Left ventricle myocardium inferior (tissue), 1 donor: ENCODE results near the gene EEFSEC. TPM values are rescaled to one million over a fixed set of nuclear protein-coding genes. Genes with fewer than 3 reads are reported as not detected.

Experiments used
- DNase-seq: peaks from one replicate; pipeline ENCODE4 v3.0.0-alpha.2; 2020
- H3K27ac ChIP-seq: fragments of 200-600 bp; replicated peaks from 2 replicates; pipeline ENCODE4 v1.8.0; 2021
- H3K27me3 ChIP-seq: fragments of 200-600 bp; 2 replicates; pipeline ENCODE4 v1.8.0; 2021; ENCODE audit warnings: low read depth
- H3K36me3 ChIP-seq: fragments of 200-600 bp; 2 replicates; pipeline ENCODE4 v1.8.0; 2021
- H3K4me1 ChIP-seq: fragments of 200-600 bp; 2 replicates; pipeline ENCODE4 v1.8.0; 2021
- H3K4me3 ChIP-seq: fragments of 200-600 bp; 2 replicates; pipeline ENCODE4 v1.8.0; 2021; ENCODE audit warnings: mild to moderate bottlenecking, moderate library complexity
- H3K9me3 ChIP-seq: fragments of 200-600 bp; replicated peaks from 2 replicates; pipeline ENCODE4 v1.8.0; 2021
- CTCF ChIP-seq: fragments of 200-600 bp; IDR thresholded peaks from 2 replicates; pipeline ENCODE4 v1.8.0; 2021; ENCODE audit warnings: antibody characterized with exemption, mild to moderate bottlenecking, borderline replicate concordance
- intact Hi-C: fragments of 100-400 bp; cut with micrococcal nuclease; formaldehyde crosslinking; loops from one replicate; pipeline ENCODE4 v1.11.0; 2022
- total RNA-seq: library from RNA; stranded (reverse); fragmentation: NEBNext Ultra II Directional; extraction: Animal tissue kit (Norgen Biotek cat#: 25700); gene quantifications from one replicate; pipeline ENCODE4 v1.2.1, GENCODE V29; 2021
- donor health status: DM: no; HTN: yes; CAD: no; lungs with severe emphysema.

Gene EEFSEC
- total RNA-seq, 1 donor from 2014 or later: 23.7 TPM

- H3K4me3 ChIP-seq: no peak overlapping the region
- H3K4me1 ChIP-seq: peaks cover 36% of the 10 kb centered on the region
- no peak for DNase-seq
- H3K27ac ChIP-seq: no peak overlapping the region
- no peaks in the 10 kb centered on the region for H3K27me3 ChIP-seq
- no peaks in the 10 kb centered on the region for H3K9me3 ChIP-seq
- no peaks in the 10 kb centered on the region for H3K36me3 ChIP-seq
- intact Hi-C loops: no loop called here
- TF ChIP-seq CTCF: no peak
These were observed 82.1 kb downstream of the EEFSEC start for GRCh38 chr3:128235207-128235926.

DNA sequence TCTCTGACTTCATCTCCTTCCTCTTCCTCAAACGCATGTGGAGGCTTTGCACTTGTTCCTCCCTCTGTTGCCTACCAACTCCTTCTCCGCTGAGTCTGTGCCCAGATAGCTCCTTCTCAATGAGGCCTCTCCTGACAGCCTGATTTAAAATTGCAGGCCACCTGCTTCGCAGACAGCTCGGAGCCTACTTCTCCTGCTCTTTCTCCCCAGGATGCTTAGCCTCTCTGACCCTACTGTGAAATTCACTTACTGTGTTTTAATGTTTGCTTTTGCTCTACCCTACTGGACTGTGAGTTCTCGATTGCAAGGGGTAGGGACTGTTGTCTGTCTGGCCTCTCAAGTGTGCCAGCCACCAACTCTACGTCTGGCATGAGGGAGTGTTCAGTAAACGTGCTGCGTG, 83.4 kb downstream of the EEFSEC start:
- Histone ChIP-seq H3K4me3 (no peak overlapping the region), H3K4me1 (peaks cover 36% of the 10 kb centered on the region), H3K27ac (peak overlapping the region; percentile 62), H3K36me3 (no peaks in the 10 kb centered on the region), H3K27me3 (no peaks in the 10 kb centered on the region), H3K9me3 (no peaks in the 10 kb centered on the region)
- intact Hi-C loops: no loop called here
- no peak for TF ChIP-seq CTCF
- DNase-seq: no peak

- TF ChIP-seq CTCF: no peak
- Histone ChIP-seq H3K27me3 (no peaks in the 10 kb centered on the region), H3K36me3 (no peaks in the 10 kb centered on the region), H3K4me1 (peaks cover 36% of the 10 kb centered on the region), H3K27ac (no peak overlapping the region), H3K9me3 (no peaks in the 10 kb centered on the region), H3K4me3 (no peak overlapping the region)
- intact Hi-C loops: no loop called here
- DNase-seq: no peak
These were observed 84.3 kb downstream of the EEFSEC start for GRCh38 chr3:128237348-128238183.

- Histone ChIP-seq H3K36me3 (no peaks in the 10 kb centered on the region), H3K4me3 (no peak overlapping the region), H3K9me3 (no peaks in the 10 kb centered on the region), H3K27me3 (no peaks in the 10 kb centered on the region), H3K4me1 (peaks cover 36% of the 10 kb centered on the region), H3K27ac (no peak overlapping the region)
- intact Hi-C loops: no loop called here
- no peak for DNase-seq
- no peak for TF ChIP-seq CTCF
These were observed 84.9 kb downstream of the EEFSEC start for GRCh38 chr3:128238184-128238489.

GRCh38 chr3:128239304-128239703, 86.0 kb downstream of the EEFSEC start:
- DNase-seq: no peak

More at GRCh38 chr3:128239304-128239703, 86.0 kb downstream of the EEFSEC start:
- Histone ChIP-seq H3K4me1 (peaks cover 36% of the 10 kb centered on the region), H3K36me3 (no peaks in the 10 kb centered on the region), H3K27me3 (no peaks in the 10 kb centered on the region), H3K4me3 (no peak overlapping the region), H3K27ac (no peak overlapping the region), H3K9me3 (no peaks in the 10 kb centered on the region)
- TF ChIP-seq CTCF: no peak
- intact Hi-C loops: no loop called here
